MCF 10A (cell line): ENCODE results near the gene NAALADL2. TPM values are rescaled to one million over a fixed set of nuclear protein-coding genes. Genes with fewer than 3 reads are reported as not detected.

ENCODE experiments used
- BruUV-seq: library from RNA; stranded (reverse); fragments of 400-500 nt; replicated peaks from 2 replicates; lab custom pipeline; 2021; lab: Mats Ljungman, UMichigan
- CTCF ChIA-PET: fragments of 300-600 bp; sonication (Branson Sonifier 250); formaldehyde crosslinking; extraction: SDS; loops from one replicate; lab custom pipeline; 2021; ENCODE audit warnings: antibody characterized with exemption, inconsistent platforms; lab: Yijun Ruan, JAX
- POLR2A ChIA-PET: fragments of 300-600, 350-650 bp; sonication (Branson Sonifier 250); formaldehyde crosslinking; extraction: SDS; loops from one replicate; lab custom pipeline; 2020; ENCODE audit warnings: antibody characterized with exemption, inconsistent platforms; lab: Yijun Ruan, JAX
- DNase-seq: peaks from one replicate; pipeline ENCODE4 v3.0.0-alpha.2; 2018; ENCODE audit not compliant: unreplicated experiment
- H3K27ac Mint-ChIP-seq: one replicate; pipeline ENCODE4 v1.8.0; 2022; ENCODE audit warnings: mild to moderate bottlenecking, low read depth, mixed read lengths; ENCODE audit not compliant: unreplicated experiment
- H3K27me3 Mint-ChIP-seq: one replicate; pipeline ENCODE4 v1.8.0; 2022; ENCODE audit warnings: mixed read lengths; ENCODE audit not compliant: insufficient read depth, unreplicated experiment
- H3K36me3 Mint-ChIP-seq: one replicate; pipeline ENCODE4 v1.8.0; 2022; ENCODE audit warnings: mild to moderate bottlenecking, moderate library complexity, mixed read lengths; ENCODE audit not compliant: insufficient read depth, unreplicated experiment
- H3K4me1 Mint-ChIP-seq: one replicate; pipeline ENCODE4 v1.8.0; 2022; ENCODE audit warnings: mixed read lengths; ENCODE audit not compliant: insufficient read depth, unreplicated experiment
- H3K4me3 Mint-ChIP-seq: one replicate; pipeline ENCODE4 v1.8.0; 2022; ENCODE audit warnings: mild to moderate bottlenecking, moderate library complexity, mixed read lengths; ENCODE audit not compliant: unreplicated experiment
- H3K9me3 Mint-ChIP-seq: one replicate; pipeline ENCODE4 v1.8.0; 2022; ENCODE audit warnings: mixed read lengths; ENCODE audit not compliant: unreplicated experiment
- CTCF ChIP-seq: fragments of 200-600 bp; IDR thresholded peaks from one replicate; pipeline ENCODE4 v1.8.0; 2022; ENCODE audit warnings: antibody characterized with exemption, mild to moderate bottlenecking; ENCODE audit not compliant: unreplicated experiment
- intact Hi-C: fragments of 100-400 bp; cut with micrococcal nuclease; formaldehyde crosslinking; loops from 2 replicates; pipeline ENCODE4 v1.14.1; 2022
- total RNA-seq: library from RNA; stranded (reverse); gene quantifications from 2 replicates; pipeline ENCODE4 v1.2.3, GENCODE V29; 2022

NAALADL2 gene
- total RNA-seq, 1 experiment from 2014 or later, result 4.2 TPM

- DNase-seq, result no peak
- Mint-ChIP-seq H3K27me3 (no peaks in the 10 kb centered on the region), H3K9me3 (no peaks in the 10 kb centered on the region), H3K36me3 (no peaks in the 10 kb centered on the region), H3K27ac (no peak overlapping the region), H3K4me1 (no peaks in the 10 kb centered on the region), H3K4me3 (no peak overlapping the region)
- BruUV-seq, result no TSS peak
- POLR2A ChIA-PET, result no interaction called here
- intact Hi-C loops, result no loop called here
- CTCF ChIA-PET, result no interaction called here
- no peak for TF ChIP-seq CTCF
Observed at GRCh38 chr3:175374705-175375104, 515.6 kb downstream of the NAALADL2 start.

- H3K9me3 Mint-ChIP-seq, result no peaks in the 10 kb centered on the region
- CTCF ChIA-PET, result interaction anchor here (0.6 kb wide), 2 partner anchors 609 to 1082 kb away, joined by 3 to 4 read pairs; no protein-coding TSS in a partner anchor
Observed at GRCh38 chr3:175378348-175378747, 519.2 kb downstream of the NAALADL2 start.

GRCh38 chr3:175381685-175382084 lies 522.6 kb downstream of the NAALADL2 start:
- ChIA-PET CTCF (no interaction called here), POLR2A (no interaction called here)
- no TSS peak for BruUV-seq
- no peak overlapping the region for H3K4me3 Mint-ChIP-seq
- no peaks in the 10 kb centered on the region for H3K36me3 Mint-ChIP-seq
- H3K27ac Mint-ChIP-seq, result no peak overlapping the region
- peaks cover 4% of the 10 kb centered on the region for H3K4me1 Mint-ChIP-seq
- no peak for DNase-seq
- intact Hi-C loops, result no loop called here
- no peak for TF ChIP-seq CTCF
- no peaks in the 10 kb centered on the region for H3K9me3 Mint-ChIP-seq
- no peaks in the 10 kb centered on the region for H3K27me3 Mint-ChIP-seq

More at GRCh38 chr3:175378348-175378747, 519.2 kb downstream of the NAALADL2 start:
- POLR2A ChIA-PET, result no interaction called here
- Mint-ChIP-seq H3K4me1 (no peaks in the 10 kb centered on the region), H3K27me3 (no peaks in the 10 kb centered on the region), H3K36me3 (no peaks in the 10 kb centered on the region), H3K4me3 (no peak overlapping the region), H3K27ac (no peak overlapping the region)
- no peak for TF ChIP-seq CTCF
- intact Hi-C loops, result no loop called here
- BruUV-seq, result no TSS peak
- no peak for DNase-seq

GRCh38 chr3:175383371-175383770 lies 524.2 kb downstream of the NAALADL2 start:
- no peak for DNase-seq
- no peak for TF ChIP-seq CTCF
- Mint-ChIP-seq H3K4me1 (peaks cover 6% of the 10 kb centered on the region), H3K27ac (no peak overlapping the region), H3K27me3 (no peaks in the 10 kb centered on the region), H3K4me3 (no peak overlapping the region), H3K9me3 (no peaks in the 10 kb centered on the region), H3K36me3 (no peaks in the 10 kb centered on the region)
- ChIA-PET POLR2A (no interaction called here), CTCF (interaction anchor here (1.0 kb wide), 1 partner anchor 308 kb away, joined by 3 read pairs; no protein-coding TSS in a partner anchor)
- BruUV-seq, result no TSS peak
- intact Hi-C loops, result no loop called here
